ENCODE data around the gene MAML3.

The MAML3 gene

GRCh38 chr4:140108713-140109230, 45.2 kb downstream of the MAML3 start:
- no peak for DNase-seq (ENCODE audit: low read depth)
- H3K4me3 ChIP-seq (replicated peaks; ENCODE audit: low read depth, low read length) = no peak overlapping the region
- TF ChIP-seq CTCF (IDR thresholded peaks at IDR 0.05; ENCODE audit: low read length, missing control alignments) = no peak

GRCh38 chr4:140108243-140108642, 45.7 kb downstream of the MAML3 start:
- no peak for TF ChIP-seq CTCF (IDR thresholded peaks at IDR 0.05; ENCODE audit: low read length, missing control alignments)
- no peak overlapping the region for H3K4me3 ChIP-seq (replicated peaks; ENCODE audit: low read depth, low read length)
- no peak for DNase-seq (ENCODE audit: low read depth)

- no peak for TF ChIP-seq CTCF (IDR thresholded peaks at IDR 0.05; ENCODE audit: low read length, missing control alignments)
- no peak for DNase-seq (ENCODE audit: low read depth)
- H3K4me3 ChIP-seq (replicated peaks; ENCODE audit: low read depth, low read length) = no peak overlapping the region
These were observed 47.6 kb downstream of the MAML3 start for GRCh38 chr4:140106289-140106844.

GRCh38 chr4:140105436-140105835, 48.5 kb downstream of the MAML3 start:
- TF ChIP-seq CTCF (IDR thresholded peaks at IDR 0.05; ENCODE audit: low read length, missing control alignments) = no peak
- no peak overlapping the region for H3K4me3 ChIP-seq (replicated peaks; ENCODE audit: low read depth, low read length)

GRCh38 chr4:140103676-140104075, 50.3 kb downstream of the MAML3 start:
- H3K4me3 ChIP-seq (replicated peaks; ENCODE audit: low read depth, low read length) = no peak overlapping the region
- no peak for TF ChIP-seq CTCF (IDR thresholded peaks at IDR 0.05; ENCODE audit: low read length, missing control alignments)
- peak; percentile 74 for DNase-seq (ENCODE audit: low read depth)

More at GRCh38 chr4:140105436-140105835, 48.5 kb downstream of the MAML3 start:
- DNase-seq (ENCODE audit: low read depth) = no peak

GRCh38 chr4:140102421-140102820, 51.6 kb downstream of the MAML3 start:
- TF ChIP-seq CTCF (IDR thresholded peaks at IDR 0.05; ENCODE audit: low read length, missing control alignments) = no peak
- H3K4me3 ChIP-seq (replicated peaks; ENCODE audit: low read depth, low read length) = no peak overlapping the region
- DNase-seq (ENCODE audit: low read depth) = no peak

GRCh38 chr4:140100771-140101170, 53.2 kb downstream of the MAML3 start:
- no peak for DNase-seq (ENCODE audit: low read depth)

More at GRCh38 chr4:140100771-140101170, 53.2 kb downstream of the MAML3 start:
- TF ChIP-seq CTCF (IDR thresholded peaks at IDR 0.05; ENCODE audit: low read length, missing control alignments) = no peak
- no peak overlapping the region for H3K4me3 ChIP-seq (replicated peaks; ENCODE audit: low read depth, low read length)
